ENCODE measurements around the gene FTO.

Gene FTO

GRCh38 chr16:54143410-54143809 is 439.5 kb downstream of the FTO start:
- H3K27ac ChIP-seq: no peak overlapping the region
- no peak for TF ChIP-seq CTCF (conservative IDR thresholded peaks at IDR 0.05)

GRCh38 chr16:54143934-54144571 is 440.1 kb downstream of the FTO start:
- H3K27ac ChIP-seq: no peak overlapping the region
- no peak for TF ChIP-seq CTCF (conservative IDR thresholded peaks at IDR 0.05)
- TF ChIP-seq ZFX (IDR thresholded peaks at IDR 0.05): no peak

GRCh38 chr16:54144572-54144947 is 440.6 kb downstream of the FTO start:
- no peak overlapping the region for H3K27ac ChIP-seq
- TF ChIP-seq ZFX (IDR thresholded peaks at IDR 0.05) (no peak), CTCF (conservative IDR thresholded peaks at IDR 0.05) (no peak)

- no peak for TF ChIP-seq ZFX (IDR thresholded peaks at IDR 0.05)
- TF ChIP-seq CTCF (conservative IDR thresholded peaks at IDR 0.05): no peak
- H3K27ac ChIP-seq: no peak overlapping the region
Observed at GRCh38 chr16:54145881-54146280, 441.9 kb downstream of the FTO start.

- H3K27ac ChIP-seq: no peak overlapping the region
- TF ChIP-seq ZFX (IDR thresholded peaks at IDR 0.05) (no peak), CTCF (conservative IDR thresholded peaks at IDR 0.05) (no peak)
Observed at GRCh38 chr16:54148974-54149373, 445.0 kb downstream of the FTO start.

- no peak overlapping the region for H3K27ac ChIP-seq
- no peak for TF ChIP-seq ZFX (IDR thresholded peaks at IDR 0.05)
- no peak for TF ChIP-seq CTCF (conservative IDR thresholded peaks at IDR 0.05)
Observed at GRCh38 chr16:54150861-54151260, 446.9 kb downstream of the FTO start.

- H3K27ac ChIP-seq: no peak overlapping the region
- no peak for TF ChIP-seq CTCF (conservative IDR thresholded peaks at IDR 0.05)
Observed at GRCh38 chr16:54152362-54153239, 448.6 kb downstream of the FTO start.
